Ascending aorta (tissue), 2 donors: ENCODE measurements around the gene GCHFR. TPM values are rescaled to one million over a fixed set of nuclear protein-coding genes. Genes with fewer than 3 reads are reported as not detected.

Experiments used
- DNase-seq, 2 donors: peaks; one replicate each; pipeline ENCODE4 v3.0.0-alpha.2; 2019; ENCODE audit warnings: low spot score in 2 of 2
- H3K27ac ChIP-seq, 2 donors: fragments of 200-600 bp; sonication (generic); one replicate each; pipeline ENCODE4 v1.5.1; 2016 to 2017; ENCODE audit warnings: mild to moderate bottlenecking in 1 of 2
- H3K27me3 ChIP-seq: fragments of 200-600 bp; sonication (generic); one replicate; pipeline ENCODE4 v1.5.1; 2017
- H3K36me3 ChIP-seq, 2 donors: fragments of 200-600 bp; sonication (generic); one replicate each; pipeline ENCODE4 v1.5.1; 2016
- H3K4me1 ChIP-seq, 2 donors: fragments of 200-600 bp; sonication (generic); one replicate each; pipeline ENCODE4 v1.5.1; 2016 to 2017; ENCODE audit warnings: mild to moderate bottlenecking in 1 of 2
- H3K4me3 ChIP-seq, 2 donors: fragments of 200-600 bp; sonication (generic); one replicate each; pipeline ENCODE4 v1.5.1; 2016 to 2017; ENCODE audit warnings: mild to moderate bottlenecking in 1 of 2
- H3K9me3 ChIP-seq, 2 donors: fragments of 200-600 bp; sonication (generic); one replicate each; pipeline ENCODE4 v1.5.1; 2016
- CTCF ChIP-seq, 3 experiments: fragments of 200-600 bp in 2 of 3; fragments of 450-650 bp in 1 of 3; sonication (generic) in 2 of 3; IDR thresholded peaks; one replicate each; pipeline ENCODE4 v1.5.1; 2016 to 2019; ENCODE audit warnings: antibody characterized with exemption in 3 of 3, mild to moderate bottlenecking in 1 of 3, moderate library complexity in 1 of 3
- intact Hi-C: fragments of 100-400 bp; cut with DNase I; formaldehyde crosslinking; loops from one replicate; pipeline ENCODE4 v1.15.1; 2023
- total RNA-seq: library from RNA; depleted of rRNA; stranded (reverse); fragments of >200 nt; gene quantifications from one replicate; pipeline ENCODE4 v1.1.0, GENCODE V29; 2016

The GCHFR gene
- total RNA-seq, 1 donor from 2014 or later: 26.4 TPM

- Histone ChIP-seq H3K4me3 (no peak overlapping the region), H3K36me3 (peaks cover 68 to 73% of the 10 kb centered on the region in 2 donors), H3K9me3 (no peaks in the 10 kb centered on the region), H3K27ac (no peak overlapping the region), H3K27me3 (no peaks in the 10 kb centered on the region), H3K4me1 (no peaks in the 10 kb centered on the region)
- TF ChIP-seq CTCF (IDR thresholded peaks at IDR 0.05): no peak
- intact Hi-C loops: no loop called here
- DNase-seq: no peak
Observed at GRCh38 chr15:40776537-40777141, 12.8 kb downstream of the GCHFR start.

- Histone ChIP-seq H3K9me3 (no peaks in the 10 kb centered on the region), H3K27ac (no peak overlapping the region), H3K4me1 (peaks cover 0 to 1% of the 10 kb centered on the region in 2 donors), H3K36me3 (peaks cover 17 to 20% of the 10 kb centered on the region in 2 donors), H3K27me3 (no peaks in the 10 kb centered on the region), H3K4me3 (no peak overlapping the region)
- TF ChIP-seq CTCF (IDR thresholded peaks at IDR 0.05): peak in 2 of 3 experiments; percentile 8 to 29
- no peak for DNase-seq
- intact Hi-C loops: no loop called here
Observed at GRCh38 chr15:40782609-40783227, 18.9 kb downstream of the GCHFR start.

- DNase-seq: no peak
- no peak for TF ChIP-seq CTCF (IDR thresholded peaks at IDR 0.05)
- Histone ChIP-seq H3K9me3 (no peaks in the 10 kb centered on the region), H3K36me3 (no peaks in the 10 kb centered on the region), H3K27me3 (no peaks in the 10 kb centered on the region), H3K4me1 (peaks cover 0 to 2% of the 10 kb centered on the region in 2 donors), H3K4me3 (no peak overlapping the region), H3K27ac (no peak overlapping the region)
- intact Hi-C loops: no loop called here
Observed at GRCh38 chr15:40785164-40785563, 21.3 kb downstream of the GCHFR start.

GRCh38 chr15:40785814-40786213 is 21.9 kb downstream of the GCHFR start:
- intact Hi-C loops: no loop called here
- H3K4me1 ChIP-seq: peaks cover 0 to 2% of the 10 kb centered on the region in 2 donors

GRCh38 chr15:40787344-40787841 is 23.5 kb downstream of the GCHFR start:
- H3K4me3 ChIP-seq: no peak overlapping the region
- no peak for TF ChIP-seq CTCF (IDR thresholded peaks at IDR 0.05)
- H3K36me3 ChIP-seq: peaks cover 9% of the 10 kb centered on the region in 2 donors
- no peaks in the 10 kb centered on the region for H3K27me3 ChIP-seq
- intact Hi-C loops: no loop called here
- H3K27ac ChIP-seq: no peak overlapping the region
- no peaks in the 10 kb centered on the region for H3K9me3 ChIP-seq
- peaks cover 0 to 2% of the 10 kb centered on the region in 2 donors for H3K4me1 ChIP-seq
- DNase-seq: no peak

More at GRCh38 chr15:40785814-40786213, 21.9 kb downstream of the GCHFR start:
- Histone ChIP-seq H3K9me3 (no peaks in the 10 kb centered on the region), H3K27ac (no peak overlapping the region), H3K36me3 (no peaks in the 10 kb centered on the region), H3K4me3 (no peak overlapping the region), H3K27me3 (no peaks in the 10 kb centered on the region)
- no peak for DNase-seq
- TF ChIP-seq CTCF (IDR thresholded peaks at IDR 0.05): no peak
